Right atrium auricular region (tissue), 2 donors: ENCODE results near the gene HMOX2. TPM values are rescaled to one million over a fixed set of nuclear protein-coding genes. Genes with fewer than 3 reads are reported as not detected.

ENCODE experiments used
- DNase-seq: peaks from one replicate; pipeline ENCODE4 v3.0.0-alpha.2; 2019; ENCODE audit warnings: low spot score
- H3K27ac ChIP-seq, 2 donors: fragments of 200-600 bp; sonication (generic); 1 replicate in 1 of 2; 2 replicates in 1 of 2; pipeline ENCODE4 v1.5.1; 2016 to 2019
- H3K27me3 ChIP-seq, 2 donors: fragments of 200-600 bp; sonication (generic); one replicate each; pipeline versions ENCODE4 v1.5.1 to v1.6.0; 2017 to 2019
- H3K36me3 ChIP-seq: fragments of 200-600 bp; sonication (generic); one replicate; pipeline ENCODE4 v1.5.1; 2016
- H3K4me1 ChIP-seq, 2 donors: fragments of 200-600 bp; sonication (generic); one replicate each; pipeline versions ENCODE4 v1.5.1 to v1.6.0; 2017 to 2019
- H3K4me3 ChIP-seq, 2 donors: fragments of 200-600 bp; sonication (generic); 1 replicate in 1 of 2; 2 replicates in 1 of 2; pipeline ENCODE4 v1.5.1; 2017 to 2019; ENCODE audit warnings: mild to moderate bottlenecking in 1 of 2, moderate library complexity in 1 of 2
- H3K9me3 ChIP-seq, 2 donors: fragments of 200-600 bp; sonication (generic); one replicate each; pipeline ENCODE4 v1.5.1; 2019
- total RNA-seq, 2 donors: library from RNA; depleted of rRNA; stranded (reverse); fragments of >200 nt; gene quantifications; one replicate each; pipeline ENCODE4 v1.1.0, GENCODE V29; 2016
- TF ChIP-seq, protein P1 (sequence below), 2 donors: fragments of 200-600 bp; sonication (generic); IDR thresholded peaks; one replicate each; pipeline ENCODE4 v1.5.1; 2019; ENCODE audit warnings: antibody characterized with exemption in 2 of 2

The HMOX2 gene
- total RNA-seq, 2 donors from 2014 or later, result 98.7 to 101 TPM

DNA sequence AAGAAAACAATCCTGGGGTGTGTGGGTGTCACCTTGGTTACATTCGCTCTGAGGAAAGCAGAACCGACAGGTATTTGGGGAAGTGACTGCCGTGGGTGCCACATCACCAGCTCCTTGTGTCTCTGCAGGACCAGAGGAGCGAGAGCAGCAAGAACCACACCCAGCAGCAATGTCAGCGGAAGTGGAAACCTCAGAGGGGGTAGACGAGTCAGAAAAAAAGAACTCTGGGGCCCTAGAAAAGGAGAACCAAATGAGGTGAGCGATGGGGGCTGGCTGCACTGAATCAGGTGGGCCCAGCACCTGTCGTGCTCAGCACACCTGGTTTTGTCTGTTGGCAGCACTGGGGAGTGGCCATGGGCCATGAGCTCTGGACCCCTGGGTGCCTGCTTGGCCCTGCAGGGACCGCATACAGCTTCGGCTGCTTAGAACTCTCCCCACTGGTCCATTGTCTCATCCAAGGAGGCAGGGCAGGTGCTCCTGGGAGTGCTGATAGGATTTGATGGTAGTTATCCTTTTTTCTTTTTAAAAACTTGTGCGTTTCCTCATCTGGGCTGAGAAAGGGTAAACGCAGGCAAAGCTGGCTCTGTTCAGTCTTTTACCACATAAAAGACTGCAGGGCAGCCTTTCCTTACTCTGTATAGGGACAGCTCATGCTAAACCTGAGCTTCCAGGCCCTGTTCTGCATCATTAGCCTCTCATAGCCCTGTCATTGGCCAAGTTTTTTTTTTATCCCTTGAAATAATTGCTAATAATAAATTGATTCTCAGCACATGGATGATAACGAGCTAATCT is 29.4 kb downstream of the HMOX2 start:
- Histone ChIP-seq H3K36me3 (peaks cover 52% of the 10 kb centered on the region), H3K4me1 (peaks cover 3 to 19% of the 10 kb centered on the region in 2 donors), H3K27ac (no peak overlapping the region), H3K27me3 (no peaks in the 10 kb centered on the region), H3K4me3 (no peak overlapping the region), H3K9me3 (no peaks in the 10 kb centered on the region)
- no peak for DNase-seq
- TF ChIP-seq, protein P1, sequence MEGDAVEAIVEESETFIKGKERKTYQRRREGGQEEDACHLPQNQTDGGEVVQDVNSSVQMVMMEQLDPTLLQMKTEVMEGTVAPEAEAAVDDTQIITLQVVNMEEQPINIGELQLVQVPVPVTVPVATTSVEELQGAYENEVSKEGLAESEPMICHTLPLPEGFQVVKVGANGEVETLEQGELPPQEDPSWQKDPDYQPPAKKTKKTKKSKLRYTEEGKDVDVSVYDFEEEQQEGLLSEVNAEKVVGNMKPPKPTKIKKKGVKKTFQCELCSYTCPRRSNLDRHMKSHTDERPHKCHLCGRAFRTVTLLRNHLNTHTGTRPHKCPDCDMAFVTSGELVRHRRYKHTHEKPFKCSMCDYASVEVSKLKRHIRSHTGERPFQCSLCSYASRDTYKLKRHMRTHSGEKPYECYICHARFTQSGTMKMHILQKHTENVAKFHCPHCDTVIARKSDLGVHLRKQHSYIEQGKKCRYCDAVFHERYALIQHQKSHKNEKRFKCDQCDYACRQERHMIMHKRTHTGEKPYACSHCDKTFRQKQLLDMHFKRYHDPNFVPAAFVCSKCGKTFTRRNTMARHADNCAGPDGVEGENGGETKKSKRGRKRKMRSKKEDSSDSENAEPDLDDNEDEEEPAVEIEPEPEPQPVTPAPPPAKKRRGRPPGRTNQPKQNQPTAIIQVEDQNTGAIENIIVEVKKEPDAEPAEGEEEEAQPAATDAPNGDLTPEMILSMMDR (IDR thresholded peaks at IDR 0.05), result no peak

DNA sequence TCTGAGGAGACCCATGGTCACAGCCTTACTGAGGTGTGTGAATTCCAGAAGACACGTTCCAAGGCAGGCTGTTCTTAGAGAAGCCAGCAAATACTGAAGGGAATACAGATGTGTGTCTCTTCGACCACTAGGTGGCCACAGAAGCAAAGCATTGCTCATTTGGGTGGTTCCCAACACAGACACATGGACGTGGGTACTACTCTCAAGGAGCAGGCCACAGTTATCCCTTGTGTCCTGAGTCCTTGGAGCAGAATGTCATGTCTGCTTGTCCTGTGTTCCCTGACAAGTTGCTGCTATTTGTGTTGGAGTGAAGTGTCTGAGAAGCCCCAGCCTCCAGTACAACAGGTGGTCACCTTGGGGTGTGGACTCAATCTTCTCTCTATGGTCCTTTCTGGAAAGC is 30.3 kb downstream of the HMOX2 start:
- H3K27ac ChIP-seq, result peak overlapping the region in 1 of 2 donors; percentile 26
- H3K36me3 ChIP-seq, result peaks cover 58% of the 10 kb centered on the region
- DNase-seq, result no peak
- peaks cover 0 to 18% of the 10 kb centered on the region in 2 donors for H3K4me1 ChIP-seq
- no peaks in the 10 kb centered on the region for H3K9me3 ChIP-seq
- H3K27me3 ChIP-seq, result no peaks in the 10 kb centered on the region
- no peak overlapping the region for H3K4me3 ChIP-seq
- TF ChIP-seq, protein P1 (IDR thresholded peaks at IDR 0.05), result peak; percentile 79 to 81

DNA sequence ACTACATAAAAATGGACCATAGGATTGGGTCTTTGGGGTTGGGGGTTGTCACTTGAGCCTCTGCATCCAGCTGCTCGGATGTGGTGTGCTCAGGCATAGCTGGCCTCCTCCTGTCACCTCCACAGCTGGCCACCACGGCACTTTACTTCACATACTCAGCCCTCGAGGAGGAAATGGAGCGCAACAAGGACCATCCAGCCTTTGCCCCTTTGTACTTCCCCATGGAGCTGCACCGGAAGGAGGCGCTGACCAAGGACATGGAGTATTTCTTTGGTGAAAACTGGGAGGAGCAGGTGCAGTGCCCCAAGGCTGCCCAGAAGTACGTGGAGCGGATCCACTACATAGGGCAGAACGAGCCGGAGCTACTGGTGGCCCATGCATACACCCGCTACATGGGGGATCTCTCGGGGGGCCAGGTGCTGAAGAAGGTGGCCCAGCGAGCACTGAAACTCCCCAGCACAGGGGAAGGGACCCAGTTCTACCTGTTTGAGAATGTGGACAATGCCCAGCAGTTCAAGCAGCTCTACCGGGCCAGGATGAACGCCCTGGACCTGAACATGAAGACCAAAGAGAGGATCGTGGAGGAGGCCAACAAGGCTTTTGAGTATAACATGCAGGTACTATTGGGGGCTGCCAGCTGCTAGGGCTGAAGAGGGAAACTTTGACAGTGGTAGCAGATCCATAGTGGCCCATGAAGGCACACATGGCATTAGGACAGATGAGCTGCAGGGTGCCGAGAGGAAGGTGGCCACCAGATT is 31.6 kb downstream of the HMOX2 start:
- H3K27me3 ChIP-seq, result no peaks in the 10 kb centered on the region
- H3K4me1 ChIP-seq, result peaks cover 0 to 26% of the 10 kb centered on the region in 2 donors
- H3K36me3 ChIP-seq, result peaks cover 64% of the 10 kb centered on the region
- no peak for DNase-seq
- H3K9me3 ChIP-seq, result no peaks in the 10 kb centered on the region
- no peak overlapping the region for H3K4me3 ChIP-seq
- TF ChIP-seq, protein P1 (IDR thresholded peaks at IDR 0.05), result no peak
- no peak overlapping the region for H3K27ac ChIP-seq

DNA sequence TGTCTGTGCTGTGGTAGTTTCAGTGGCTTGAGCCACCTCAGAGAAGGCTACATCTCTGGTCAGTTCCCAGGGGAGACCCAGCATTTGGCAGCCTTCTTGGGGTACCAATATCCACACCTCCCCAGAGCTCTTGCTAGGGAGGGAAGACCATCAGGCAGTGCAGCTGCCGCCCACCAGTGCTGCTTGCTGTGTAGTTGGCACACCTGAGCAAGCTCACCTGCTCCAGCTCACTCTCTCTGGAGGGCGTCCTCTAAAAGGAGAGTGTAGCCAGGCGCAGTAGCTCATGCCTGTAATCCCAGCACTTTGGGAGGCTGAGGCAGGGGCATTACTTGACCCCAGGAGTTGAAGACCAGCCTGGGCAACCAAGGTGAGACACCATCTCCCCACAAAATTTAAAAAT is 32.6 kb downstream of the HMOX2 start:
- DNase-seq, result no peak
- no peak overlapping the region for H3K4me3 ChIP-seq
- no peaks in the 10 kb centered on the region for H3K9me3 ChIP-seq
- H3K4me1 ChIP-seq, result peaks cover 0 to 36% of the 10 kb centered on the region in 2 donors
- TF ChIP-seq, protein P1 (IDR thresholded peaks at IDR 0.05), result no peak
- H3K27me3 ChIP-seq, result no peaks in the 10 kb centered on the region
- no peak overlapping the region for H3K27ac ChIP-seq
- peaks cover 71% of the 10 kb centered on the region for H3K36me3 ChIP-seq

DNA sequence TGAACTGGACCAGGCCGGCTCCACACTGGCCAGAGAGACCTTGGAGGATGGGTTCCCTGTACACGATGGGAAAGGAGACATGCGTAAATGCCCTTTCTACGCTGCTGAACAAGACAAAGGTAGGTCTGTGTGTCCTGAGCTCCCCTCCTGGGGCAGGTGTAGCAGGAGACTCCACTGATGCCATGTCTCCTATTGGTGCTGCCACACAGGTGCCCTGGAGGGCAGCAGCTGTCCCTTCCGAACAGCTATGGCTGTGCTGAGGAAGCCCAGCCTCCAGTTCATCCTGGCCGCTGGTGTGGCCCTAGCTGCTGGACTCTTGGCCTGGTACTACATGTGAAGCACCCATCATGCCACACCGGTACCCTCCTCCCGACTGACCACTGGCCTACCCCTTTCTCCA is 33.2 kb downstream of the HMOX2 start:
- TF ChIP-seq, protein P1 (IDR thresholded peaks at IDR 0.05), result no peak
- Histone ChIP-seq H3K4me3 (no peak overlapping the region), H3K36me3 (peaks cover 76% of the 10 kb centered on the region), H3K27me3 (no peaks in the 10 kb centered on the region), H3K9me3 (no peaks in the 10 kb centered on the region), H3K27ac (no peak overlapping the region), H3K4me1 (peaks cover 0 to 42% of the 10 kb centered on the region in 2 donors)
- no peak for DNase-seq
